ENCODE measurements around the gene PLSCR2. TPM values are rescaled to one million over a fixed set of nuclear protein-coding genes. Genes with fewer than 3 reads are reported as not detected.

PLSCR2 gene, protein sequence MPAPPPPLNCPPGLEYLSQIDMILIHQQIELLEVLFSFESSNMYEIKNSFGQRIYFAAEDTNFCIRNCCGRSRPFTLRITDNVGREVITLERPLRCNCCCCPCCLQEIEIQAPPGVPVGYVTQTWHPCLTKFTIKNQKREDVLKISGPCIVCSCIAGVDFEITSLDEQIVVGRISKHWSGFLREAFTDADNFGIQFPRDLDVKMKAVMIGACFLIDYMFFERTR
- 0.19 TPM for total RNA-seq (2013)
- polyA plus RNA-seq (not detected), polyA minus RNA-seq (not detected in 2 replicates), total RNA-seq (0.21 to 4.0 (median 2.2) reads per million in 11 experiments)

DNA sequence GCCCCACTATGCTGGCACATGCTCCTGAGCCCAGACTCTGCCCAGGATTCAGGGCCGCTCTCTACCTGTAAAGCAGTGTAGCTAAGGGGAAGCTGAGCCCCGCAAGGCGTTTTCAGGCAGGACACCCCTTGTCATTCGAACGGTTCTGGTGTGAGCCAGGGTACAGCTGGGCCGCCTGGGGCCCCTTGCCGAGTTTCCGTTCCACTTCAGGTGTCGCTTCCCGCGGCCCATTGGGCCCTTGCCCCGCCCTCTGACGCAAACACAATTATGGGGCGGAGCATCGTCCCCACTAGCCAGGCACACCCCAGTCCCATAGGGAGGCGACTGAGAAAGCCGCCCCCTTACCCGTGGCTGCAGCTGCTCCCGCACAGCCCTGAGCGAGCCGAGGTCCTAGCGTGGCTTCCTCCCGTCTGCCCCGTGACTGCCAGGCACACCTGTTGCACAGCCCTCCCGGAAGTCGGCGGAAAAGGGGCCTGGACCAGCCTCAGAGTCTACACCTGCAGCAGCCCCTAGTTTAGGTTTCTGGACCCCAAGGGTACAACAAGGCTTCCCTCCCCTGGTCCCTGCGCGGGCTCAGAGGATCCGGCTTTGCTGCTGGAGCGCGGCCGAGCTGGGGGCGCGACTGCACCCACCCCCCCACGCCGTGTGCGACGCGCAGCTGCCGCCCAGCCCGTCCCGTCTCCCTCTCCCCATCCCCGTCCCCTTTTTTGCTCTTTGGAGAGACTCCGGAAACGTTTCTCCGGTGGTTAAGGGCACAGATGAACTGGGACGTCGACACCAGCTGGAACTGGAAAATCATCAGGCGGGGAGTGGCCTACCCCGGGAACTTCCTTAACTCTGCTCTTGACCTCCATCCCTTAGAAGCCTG, at the start of gene PLSCR2:
Gene PLSCR2, minus strand, starts transcription at position 412 of the 868 bp plus-strand sequence. CDS start 9,657 bp downstream, outside the sequence.
- H3K27me3 ChIP-seq (ENCODE audit: control insufficient read depth in 2 of 2, insufficient read depth in 2 of 2, low read length in 2 of 2): no peaks in the 10 kb centered on the region
- DNase-seq: peak; percentile 23 to 47 (median 40)
- intact Hi-C loops (cut with micrococcal nuclease): no loop called here
- H3K4me3 ChIP-seq (replicated peaks in 1 of 3; ENCODE audit: low read depth in 2 of 3, low read length in 3 of 3): peak within 1 kb of the TSS; percentile 59 to 82 (median 60)
- no peaks in the 10 kb centered on the region for H4K20me1 ChIP-seq (ENCODE audit: insufficient read depth, low read length)
- H3K36me3 ChIP-seq (replicated peaks in 1 of 2; ENCODE audit: control insufficient read depth in 1 of 2, insufficient read depth in 2 of 2, low read length in 2 of 2): no peaks in the 10 kb centered on the region
- TF ChIP-seq, protein P1, sequence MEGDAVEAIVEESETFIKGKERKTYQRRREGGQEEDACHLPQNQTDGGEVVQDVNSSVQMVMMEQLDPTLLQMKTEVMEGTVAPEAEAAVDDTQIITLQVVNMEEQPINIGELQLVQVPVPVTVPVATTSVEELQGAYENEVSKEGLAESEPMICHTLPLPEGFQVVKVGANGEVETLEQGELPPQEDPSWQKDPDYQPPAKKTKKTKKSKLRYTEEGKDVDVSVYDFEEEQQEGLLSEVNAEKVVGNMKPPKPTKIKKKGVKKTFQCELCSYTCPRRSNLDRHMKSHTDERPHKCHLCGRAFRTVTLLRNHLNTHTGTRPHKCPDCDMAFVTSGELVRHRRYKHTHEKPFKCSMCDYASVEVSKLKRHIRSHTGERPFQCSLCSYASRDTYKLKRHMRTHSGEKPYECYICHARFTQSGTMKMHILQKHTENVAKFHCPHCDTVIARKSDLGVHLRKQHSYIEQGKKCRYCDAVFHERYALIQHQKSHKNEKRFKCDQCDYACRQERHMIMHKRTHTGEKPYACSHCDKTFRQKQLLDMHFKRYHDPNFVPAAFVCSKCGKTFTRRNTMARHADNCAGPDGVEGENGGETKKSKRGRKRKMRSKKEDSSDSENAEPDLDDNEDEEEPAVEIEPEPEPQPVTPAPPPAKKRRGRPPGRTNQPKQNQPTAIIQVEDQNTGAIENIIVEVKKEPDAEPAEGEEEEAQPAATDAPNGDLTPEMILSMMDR (IDR thresholded peaks at IDR 0.05): no peak
- H3K4me1 ChIP-seq (ENCODE audit: control insufficient read depth in 1 of 2, insufficient read depth in 2 of 2, low read length in 2 of 2): peaks cover 4 to 9% of the 10 kb centered on the region in 2 donors
- Mint-ChIP-seq H3K4me3 (peak within 1 kb of the TSS; percentile 84 to 91), H3K27me3 (ENCODE audit: low read depth in 3 of 3) (peaks cover 0 to 12% (median 7%) of the 10 kb centered on the region in 3 donors), H3K4me1 (peaks cover 9% of the 10 kb centered on the region), H3K27ac (peak within 1 kb of the TSS in 6 of 7 donors; percentile 46 to 84 (median 76)), H3K36me3 (no peaks in the 10 kb centered on the region), H3K9me3 (peaks cover 0 to 2% (median 0%) of the 10 kb centered on the region in 7 donors)
- no peaks in the 10 kb centered on the region for H3K9me3 ChIP-seq (replicated peaks in 1 of 2; ENCODE audit: control insufficient read depth in 1 of 2, insufficient read depth in 1 of 2, low read length in 2 of 2)
- H3K79me2 ChIP-seq (ENCODE audit: insufficient read depth, low read length): no peaks in the 10 kb centered on the region
- WGBS (ENCODE audit: insufficient coverage): 9% methylated on average over 38 of the region's 51 CpGs
- peak within 1 kb of the TSS; percentile 97 for H3K4me2 ChIP-seq (replicated peaks; ENCODE audit: extremely low read depth, low read length, poor library complexity, severe bottlenecking)
- peak within 1 kb of the TSS; percentile 44 to 74 for H3K27ac ChIP-seq (ENCODE audit: low read depth in 1 of 2, low read length in 2 of 2)
- peak within 1 kb of the TSS; percentile 98 for H2AFZ ChIP-seq (ENCODE audit: insufficient read depth, low read depth, low read length, poor library complexity, severe bottlenecking)
- H3K9ac ChIP-seq (ENCODE audit: insufficient read depth, low read length, poor library complexity, severe bottlenecking): peak within 1 kb of the TSS; percentile 67

DNA sequence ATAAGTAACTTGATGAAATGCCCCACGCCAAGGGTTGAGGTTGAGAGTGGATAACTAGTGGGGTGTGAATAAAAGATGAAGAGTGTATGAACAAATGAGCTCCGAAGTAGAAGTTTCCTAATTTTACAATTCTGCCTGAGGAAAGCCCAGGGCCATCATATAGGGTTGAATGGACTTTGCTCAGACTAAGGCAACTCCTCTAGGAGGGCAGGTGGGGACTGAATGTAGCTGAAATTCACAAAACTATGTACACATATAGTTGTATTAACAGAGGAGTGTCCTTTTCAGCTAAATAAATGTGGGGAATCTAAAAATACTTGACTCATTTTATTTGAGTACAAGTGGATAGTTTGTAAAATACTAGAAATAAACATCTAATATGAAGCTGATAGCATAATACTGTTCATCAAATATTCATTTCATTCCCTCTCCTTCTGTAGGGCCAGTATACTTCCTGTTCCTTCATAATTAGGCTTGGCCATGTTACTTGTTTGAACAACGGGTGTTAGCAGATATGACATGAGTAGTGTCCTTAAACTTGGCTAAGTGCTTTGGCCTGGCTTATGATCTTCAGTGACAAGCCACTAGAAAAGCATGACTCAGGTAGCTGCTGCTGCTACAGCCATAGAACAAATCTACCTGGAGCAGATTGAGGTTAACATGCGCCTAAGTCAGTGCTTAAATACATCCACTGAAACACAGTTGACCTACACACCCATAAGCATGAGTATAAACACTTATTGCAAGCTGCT, 48.5 kb upstream of the PLSCR2 start:
- H4K20me1 ChIP-seq (ENCODE audit: insufficient read depth, low read length): peaks cover 21% of the 10 kb centered on the region
- peaks cover 0 to 1% (median 0%) of the 10 kb centered on the region in 3 donors for H3K27me3 Mint-ChIP-seq (ENCODE audit: low read depth in 3 of 3)
- no peak overlapping the region for H3K9ac ChIP-seq (ENCODE audit: insufficient read depth, low read length, poor library complexity, severe bottlenecking)
- peaks cover 0 to 2% (median 0%) of the 10 kb centered on the region in 7 donors for H3K9me3 Mint-ChIP-seq
- WGBS (ENCODE audit: insufficient coverage): 100% methylated on average over 2 of the region's 4 CpGs
- no peak overlapping the region for H3K4me2 ChIP-seq (replicated peaks; ENCODE audit: extremely low read depth, low read length, poor library complexity, severe bottlenecking)
- H3K9me3 ChIP-seq (replicated peaks in 1 of 2; ENCODE audit: control insufficient read depth in 1 of 2, insufficient read depth in 1 of 2, low read length in 2 of 2): no peaks in the 10 kb centered on the region
- H3K36me3 Mint-ChIP-seq: peaks cover 71 to 73% of the 10 kb centered on the region in 2 donors
- no peaks in the 10 kb centered on the region for H3K4me1 ChIP-seq (ENCODE audit: control insufficient read depth in 1 of 2, insufficient read depth in 2 of 2, low read length in 2 of 2)
- intact Hi-C loops (cut with micrococcal nuclease): no loop called here
- no peaks in the 10 kb centered on the region for H3K79me2 ChIP-seq (ENCODE audit: insufficient read depth, low read length)
- peaks cover 67 to 93% of the 10 kb centered on the region in 2 donors for H3K36me3 ChIP-seq (replicated peaks in 1 of 2; ENCODE audit: control insufficient read depth in 1 of 2, insufficient read depth in 2 of 2, low read length in 2 of 2)
- H3K4me1 Mint-ChIP-seq: peaks cover 8% of the 10 kb centered on the region
- no peak overlapping the region for H3K4me3 ChIP-seq (replicated peaks in 1 of 3; ENCODE audit: low read depth in 2 of 3, low read length in 3 of 3)
- H3K27ac Mint-ChIP-seq: peak overlapping the region in 4 of 7 donors; percentile 50 to 86 (median 66)
- TF ChIP-seq, protein P1 (IDR thresholded peaks at IDR 0.05): no peak
- DNase-seq: no peak
- H3K4me3 Mint-ChIP-seq: no peak overlapping the region
- H2AFZ ChIP-seq (ENCODE audit: insufficient read depth, low read depth, low read length, poor library complexity, severe bottlenecking): no peak overlapping the region
- H3K27ac ChIP-seq (ENCODE audit: low read depth in 1 of 2, low read length in 2 of 2): no peak overlapping the region
- H3K27me3 ChIP-seq (ENCODE audit: control insufficient read depth in 2 of 2, insufficient read depth in 2 of 2, low read length in 2 of 2): no peaks in the 10 kb centered on the region

Data from CD14-positive monocyte (primary cell).